ENCODE results near the gene PI16.

The PI16 gene

GRCh38 chr6:36958775-36959554 is 4.4 kb downstream of the PI16 start:
- DNase-seq: no peak

GRCh38 chr6:36959555-36960250 is 5.2 kb downstream of the PI16 start:
- DNase-seq: no peak

- DNase-seq: no peak
Measured at GRCh38 chr6:36961441-36962435, 7.2 kb downstream of the PI16 start.

- no peak for DNase-seq
Measured at GRCh38 chr6:36962874-36963273, 8.3 kb downstream of the PI16 start.

GRCh38 chr6:36963451-36964290 is 9.1 kb downstream of the PI16 start:
- DNase-seq: no peak

GRCh38 chr6:36964349-36964748 is 9.8 kb downstream of the PI16 start:
- no peak for DNase-seq

GRCh38 chr6:36964908-36965307 is 10.4 kb downstream of the PI16 start:
- no peak for DNase-seq

GRCh38 chr6:36967301-36967700 is 12.8 kb downstream of the PI16 start:
- DNase-seq: no peak

- DNase-seq: no peak
Measured at GRCh38 chr6:36967757-36968156, 13.2 kb downstream of the PI16 start.

- no peak for DNase-seq
Measured at GRCh38 chr6:36968266-36968977, 13.9 kb downstream of the PI16 start.

- DNase-seq: no peak
Measured at GRCh38 chr6:36969240-36969691, 14.7 kb downstream of the PI16 start.

GRCh38 chr6:36969988-36970891 is 15.7 kb downstream of the PI16 start:
- DNase-seq: no peak

GRCh38 chr6:36970892-36971842 is 16.6 kb downstream of the PI16 start:
- DNase-seq: no peak

GRCh38 chr6:36971921-36972673 is 17.6 kb downstream of the PI16 start:
- DNase-seq: no peak

- DNase-seq: no peak
Measured at GRCh38 chr6:36973190-36973589, 18.7 kb downstream of the PI16 start.

GRCh38 chr6:36973647-36974046 is 19.1 kb downstream of the PI16 start:
- no peak for DNase-seq

- DNase-seq: no peak
Measured at GRCh38 chr6:36975231-36976006, 20.9 kb downstream of the PI16 start.

- no peak for DNase-seq
Measured at GRCh38 chr6:36976007-36976264, 21.4 kb downstream of the PI16 start.
